Mesenchymal stem cell (in vitro differentiated cells and primary cell): ENCODE data around the gene WIPF3.

Source experiments
- DNase-seq: peaks from one replicate; pipeline ENCODE4 v3.0.0-alpha.2; 2013
- H2AFZ ChIP-seq: one replicate; pipeline ENCODE4 v1.6.1; 2013; ENCODE audit warnings: low read depth, mild to moderate bottlenecking, control low read depth, inconsistent platforms, low read length, moderate library complexity
- H2AK5ac ChIP-seq: 2 replicates; pipeline ENCODE4 v1.6.1; 2013; ENCODE audit warnings: low read length, moderate library complexity, mild to moderate bottlenecking, inconsistent platforms; ENCODE audit not compliant: severe bottlenecking
- H2BK120ac ChIP-seq: one replicate; pipeline ENCODE4 v1.6.1; 2013; ENCODE audit warnings: low read depth, mild to moderate bottlenecking, inconsistent platforms, low read length, moderate library complexity
- H2BK12ac ChIP-seq, 2 experiments: one replicate each; pipeline ENCODE4 v1.6.1; 2013; ENCODE audit warnings: inconsistent platforms in 2 of 2, low read length in 2 of 2, mild to moderate bottlenecking in 2 of 2, moderate library complexity in 2 of 2, control low read depth in 1 of 2
- H2BK15ac ChIP-seq: one replicate; pipeline ENCODE4 v1.6.1; 2013; ENCODE audit warnings: mild to moderate bottlenecking, low read depth, inconsistent platforms; ENCODE audit not compliant: poor library complexity, severe bottlenecking
- H2BK5ac ChIP-seq: 2 replicates; pipeline ENCODE4 v1.6.1; 2013; ENCODE audit warnings: low read depth, mild to moderate bottlenecking, low read length, control low read depth, inconsistent platforms; ENCODE audit not compliant: poor library complexity, severe bottlenecking
- H3K14ac ChIP-seq, 2 experiments: one replicate each; pipeline ENCODE4 v1.6.1; 2013; ENCODE audit warnings: inconsistent platforms in 2 of 2, low read length in 2 of 2, control low read depth in 1 of 2, mild to moderate bottlenecking in 1 of 2, moderate library complexity in 1 of 2
- H3K18ac ChIP-seq, 2 experiments: one replicate each; pipeline ENCODE4 v1.6.1; 2013; ENCODE audit warnings: inconsistent platforms in 2 of 2, low read length in 2 of 2, control low read depth in 1 of 2, low read depth in 1 of 2, mild to moderate bottlenecking in 1 of 2
- H3K23ac ChIP-seq, 2 experiments: one replicate each; pipeline ENCODE4 v1.6.1; 2013; ENCODE audit warnings: inconsistent platforms in 2 of 2, low read length in 2 of 2, mild to moderate bottlenecking in 2 of 2, moderate library complexity in 2 of 2, control low read depth in 1 of 2
- H3K27ac ChIP-seq: 2 replicates; pipeline ENCODE4 v1.5.1; 2013; ENCODE audit warnings: mild to moderate bottlenecking, moderate library complexity, low read length, control low read depth, inconsistent platforms; ENCODE audit not compliant: poor library complexity, severe bottlenecking
- H3K27me3 ChIP-seq, 2 experiments: 2 replicates each; pipeline versions ENCODE4 v1.6.1 to v1.7.0; 2013; ENCODE audit warnings: low read length in 2 of 2, mild to moderate bottlenecking in 2 of 2, moderate library complexity in 2 of 2, control low read depth in 1 of 2, inconsistent platforms in 1 of 2; ENCODE audit not compliant: control insufficient read depth in 1 of 2, insufficient read depth in 1 of 2
- H3K36me3 ChIP-seq, 2 experiments: 2 replicates each; pipeline versions ENCODE4 v1.6.1 to v1.7.0; 2013; ENCODE audit warnings: low read length in 2 of 2, control low read depth in 1 of 2, inconsistent platforms in 1 of 2, low read depth in 1 of 2, mild to moderate bottlenecking in 1 of 2; ENCODE audit not compliant: insufficient read depth in 2 of 2, control insufficient read depth in 1 of 2
- H3K4ac ChIP-seq, 2 experiments: one replicate each; pipeline ENCODE4 v1.6.1; 2013; ENCODE audit warnings: inconsistent platforms in 2 of 2, low read length in 2 of 2, mild to moderate bottlenecking in 2 of 2, moderate library complexity in 2 of 2, control low read depth in 1 of 2, low read depth in 1 of 2
- H3K4me1 ChIP-seq: 2 replicates; pipeline ENCODE4 v1.6.1; 2013; ENCODE audit warnings: low read depth, low read length, control low read depth; ENCODE audit not compliant: control insufficient read depth, insufficient read depth
- H3K4me2 ChIP-seq: 2 replicates; pipeline ENCODE4 v1.6.1; 2013; ENCODE audit warnings: low read length, mild to moderate bottlenecking, inconsistent platforms; ENCODE audit not compliant: poor library complexity, severe bottlenecking
- H3K4me3 ChIP-seq, 2 experiments: 2 replicates each; pipeline versions ENCODE4 v1.5.1 to v1.7.0; 2013; ENCODE audit warnings: low read length in 2 of 2, mild to moderate bottlenecking in 2 of 2, control low read depth in 1 of 2, low read depth in 1 of 2; ENCODE audit not compliant: insufficient read depth in 1 of 2
- H3K79me1 ChIP-seq: replicated peaks from 2 replicates; pipeline ENCODE4 v1.6.1; 2013; ENCODE audit warnings: mild to moderate bottlenecking, control low read depth, low read length, inconsistent platforms; ENCODE audit not compliant: poor library complexity, severe bottlenecking
- H3K9ac ChIP-seq: 2 replicates; pipeline ENCODE4 v1.7.0; 2013; ENCODE audit warnings: mild to moderate bottlenecking, low read length, moderate library complexity
- H3K9me3 ChIP-seq: 2 replicates; pipeline ENCODE4 v1.7.0; 2013; ENCODE audit warnings: mild to moderate bottlenecking, low read length; ENCODE audit not compliant: control insufficient read depth
- H4K8ac ChIP-seq: one replicate; pipeline ENCODE4 v1.6.1; 2013; ENCODE audit warnings: inconsistent platforms, mild to moderate bottlenecking, low read length, moderate library complexity
- H4K91ac ChIP-seq: one replicate; pipeline ENCODE4 v1.6.1; 2013; ENCODE audit warnings: mild to moderate bottlenecking, low read length, inconsistent platforms
- WGBS: methylation state at CpG from one replicate; pipeline ENCODE4 v1.1.7; 2013; ENCODE audit warnings: mixed read lengths; 5-methylcytosine and 5-hydroxymethylcytosine counted together

WIPF3 gene

DNA sequence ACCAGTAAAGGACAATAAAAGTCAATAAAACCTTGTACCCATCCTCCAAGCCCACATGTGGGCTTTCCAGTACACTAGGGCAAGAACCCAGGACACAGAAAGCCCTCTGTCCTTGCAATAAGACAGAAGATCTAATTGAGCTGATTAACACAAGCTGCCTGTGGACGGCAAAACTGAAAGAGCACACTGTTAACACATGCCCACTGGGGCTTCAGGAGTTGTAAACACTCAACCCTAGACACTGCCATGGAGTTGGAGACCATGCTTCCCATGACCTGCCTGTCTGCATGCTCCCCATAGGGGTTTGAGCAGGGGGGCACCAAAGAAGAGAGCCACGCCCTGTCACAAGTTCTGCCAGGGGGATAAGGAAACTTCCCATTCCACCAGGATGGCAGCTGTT lies 22.6 kb upstream of the WIPF3 start:
- DNase-seq, result no peak
- H3K79me1 ChIP-seq, result no peaks in the 10 kb centered on the region
- no peak overlapping the region for H2AK5ac ChIP-seq
- no peak overlapping the region for H3K4me2 ChIP-seq
- H2BK12ac ChIP-seq, result no peak overlapping the region
- peaks cover 6% of the 10 kb centered on the region for H3K9me3 ChIP-seq
- no peaks in the 10 kb centered on the region for H3K4me1 ChIP-seq
- no peak overlapping the region for H2BK15ac ChIP-seq
- H2AFZ ChIP-seq, result no peak overlapping the region
- H3K9ac ChIP-seq, result no peak overlapping the region
- H4K91ac ChIP-seq, result no peak overlapping the region
- no peak overlapping the region for H3K14ac ChIP-seq
- H3K27me3 ChIP-seq, result peaks cover 2 to 30% of the 10 kb centered on the region in 2 experiments
- no peaks in the 10 kb centered on the region for H3K36me3 ChIP-seq
- H2BK120ac ChIP-seq, result no peak overlapping the region
- H3K4ac ChIP-seq, result no peak overlapping the region
- H3K23ac ChIP-seq, result no peak overlapping the region
- H3K18ac ChIP-seq, result no peak overlapping the region
- WGBS, result 90% methylated on average over 2 of the region's 2 CpGs
- H2BK5ac ChIP-seq, result no peak overlapping the region
- no peak overlapping the region for H4K8ac ChIP-seq
- H3K27ac ChIP-seq, result no peak overlapping the region
- H3K4me3 ChIP-seq, result no peak overlapping the region

GRCh38 chr7:29793507-29793906 lies 12.8 kb upstream of the WIPF3 start:
- Histone ChIP-seq H3K4me1 (no peaks in the 10 kb centered on the region), H3K27me3 (peaks cover 2 to 12% of the 10 kb centered on the region in 2 experiments), H3K18ac (no peak overlapping the region), H3K4me3 (no peak overlapping the region), H2AK5ac (no peak overlapping the region), H3K27ac (no peak overlapping the region), H4K8ac (no peak overlapping the region), H3K14ac (no peak overlapping the region), H3K36me3 (no peaks in the 10 kb centered on the region), H4K91ac (no peak overlapping the region), H3K23ac (no peak overlapping the region), H2BK5ac (no peak overlapping the region), H2BK15ac (no peak overlapping the region), H3K9ac (no peak overlapping the region), H3K9me3 (peaks cover 5% of the 10 kb centered on the region), H3K79me1 (no peaks in the 10 kb centered on the region), H3K4me2 (no peak overlapping the region), H2BK12ac (no peak overlapping the region), H2AFZ (no peak overlapping the region), H3K4ac (no peak overlapping the region), H2BK120ac (no peak overlapping the region)
- WGBS, result 13% methylated on average over 2 of the region's 2 CpGs
- DNase-seq, result no peak

DNA sequence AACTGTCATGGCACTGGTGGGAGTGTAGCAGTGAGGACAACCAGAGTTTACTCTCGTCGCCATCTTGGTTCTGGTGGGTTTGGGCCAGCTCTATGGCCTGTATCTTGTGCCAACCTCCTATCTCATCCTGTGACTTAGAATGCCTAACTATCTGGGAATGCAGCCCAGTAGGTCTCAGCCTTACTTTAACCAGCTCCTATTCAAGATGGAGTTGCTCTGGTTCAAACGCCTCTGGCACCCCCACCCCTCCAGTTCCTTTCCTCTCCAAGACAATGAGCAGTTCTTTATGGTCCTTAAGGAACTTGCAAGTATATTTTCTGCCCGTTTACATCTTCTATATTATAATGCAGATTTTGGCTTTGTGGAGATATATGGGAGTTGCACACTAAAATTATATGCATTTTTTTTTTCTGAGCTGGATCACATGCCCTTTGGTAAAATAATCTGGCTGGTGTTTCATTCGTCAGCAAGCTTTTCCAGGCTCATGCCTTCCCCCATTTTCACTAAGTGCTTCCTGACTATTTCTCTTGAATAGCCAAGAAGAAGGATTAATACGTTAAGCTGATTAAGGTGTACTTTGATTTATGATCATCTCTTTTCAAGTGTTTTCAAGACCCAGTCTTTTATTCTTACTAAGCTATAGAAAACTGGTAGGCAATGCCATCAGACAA lies 11.2 kb upstream of the WIPF3 start:
- Histone ChIP-seq H3K14ac (no peak overlapping the region), H2BK5ac (no peak overlapping the region), H3K4me2 (no peak overlapping the region), H2AFZ (no peak overlapping the region), H3K36me3 (no peaks in the 10 kb centered on the region), H3K4me1 (no peaks in the 10 kb centered on the region), H2BK15ac (no peak overlapping the region), H3K79me1 (no peaks in the 10 kb centered on the region), H3K4ac (no peak overlapping the region), H2AK5ac (no peak overlapping the region), H2BK12ac (no peak overlapping the region), H3K18ac (no peak overlapping the region), H3K23ac (no peak overlapping the region), H3K27me3 (peaks cover 5 to 12% of the 10 kb centered on the region in 2 experiments), H3K9ac (no peak overlapping the region), H3K4me3 (no peak overlapping the region), H4K8ac (no peak overlapping the region), H2BK120ac (no peak overlapping the region), H3K27ac (no peak overlapping the region), H3K9me3 (peaks cover 5% of the 10 kb centered on the region), H4K91ac (no peak overlapping the region)
- DNase-seq, result no peak
- whole genome bisulfite sequencing, result 98% methylated on average over 3 of the region's 6 CpGs

GRCh38 chr7:29795696-29796580 lies 10.4 kb upstream of the WIPF3 start:
- Histone ChIP-seq H3K9ac (no peak overlapping the region), H3K4ac (no peak overlapping the region), H3K18ac (no peak overlapping the region), H3K14ac (no peak overlapping the region), H3K4me1 (no peaks in the 10 kb centered on the region), H2BK5ac (no peak overlapping the region), H3K36me3 (no peaks in the 10 kb centered on the region), H3K27me3 (peaks cover 5 to 13% of the 10 kb centered on the region in 2 experiments), H4K91ac (no peak overlapping the region), H3K79me1 (no peaks in the 10 kb centered on the region), H3K23ac (no peak overlapping the region), H4K8ac (no peak overlapping the region), H3K27ac (no peak overlapping the region), H2BK15ac (no peak overlapping the region), H3K4me3 (no peak overlapping the region), H3K4me2 (no peak overlapping the region), H2AK5ac (no peak overlapping the region), H3K9me3 (peaks cover 5% of the 10 kb centered on the region), H2BK120ac (no peak overlapping the region), H2AFZ (no peak overlapping the region), H2BK12ac (no peak overlapping the region)
- DNase-seq, result no peak
- WGBS, result no CpG with 5 or more reads among the region's 2 CpGs
